Astrocyte (in vitro differentiated cells and primary cell): ENCODE measurements around the gene EXOC4. TPM values are rescaled to one million over a fixed set of nuclear protein-coding genes. Genes with fewer than 3 reads are reported as not detected.

Source experiments
- DNase-seq: peaks from one replicate; pipeline ENCODE4 v3.0.0-alpha.2; 2010; ENCODE audit warnings: low read depth
- FAIRE-seq: peaks from 2 replicates; lab custom pipeline; 2011; peaks lifted over from hg19 to GRCh38; lab: Jason Lieb, UNC
- H2AFZ ChIP-seq: 2 replicates; pipeline ENCODE4 v1.6.0; 2012; ENCODE audit warnings: low read depth, low read length, inconsistent platforms
- H3K27ac ChIP-seq: 2 replicates; pipeline ENCODE4 v1.5.1; 2011; ENCODE audit warnings: low read depth, low read length, inconsistent platforms
- H3K27me3 ChIP-seq: 2 replicates; pipeline ENCODE4 v1.6.0; 2011; ENCODE audit warnings: low read length, inconsistent platforms; ENCODE audit not compliant: insufficient read depth
- H3K36me3 ChIP-seq: 2 replicates; pipeline ENCODE4 v1.5.1; 2011; ENCODE audit warnings: low read length, inconsistent platforms; ENCODE audit not compliant: insufficient read depth
- H3K4me1 ChIP-seq: 2 replicates; pipeline ENCODE4 v1.5.1; 2011; ENCODE audit warnings: low read length, inconsistent platforms; ENCODE audit not compliant: insufficient read depth
- H3K4me2 ChIP-seq: 2 replicates; pipeline ENCODE4 v1.6.0; 2012; ENCODE audit warnings: low read length, inconsistent platforms
- H3K4me3 ChIP-seq: 2 replicates; pipeline ENCODE4 v1.5.1; 2011; ENCODE audit warnings: low read depth, mild to moderate bottlenecking, low read length, inconsistent platforms; ENCODE audit not compliant: insufficient read depth
- H3K79me2 ChIP-seq: 2 replicates; pipeline ENCODE4 v1.6.0; 2012; ENCODE audit warnings: mild to moderate bottlenecking, low read length, inconsistent platforms; ENCODE audit not compliant: insufficient read depth
- H3K9ac ChIP-seq: 2 replicates; pipeline ENCODE4 v1.6.0; 2012; ENCODE audit warnings: mild to moderate bottlenecking, low read length, inconsistent platforms
- H3K9me3 ChIP-seq: 2 replicates; pipeline ENCODE4 v1.5.1; 2012; ENCODE audit warnings: low read depth, mild to moderate bottlenecking, low read length, inconsistent platforms; ENCODE audit not compliant: insufficient read depth
- H4K20me1 ChIP-seq: 2 replicates; pipeline ENCODE4 v1.6.0; 2012; ENCODE audit warnings: low read length, inconsistent platforms; ENCODE audit not compliant: insufficient read depth
- H3K27ac Mint-ChIP-seq: one replicate; pipeline ENCODE4 v1.8.0; 2021; ENCODE audit warnings: mild to moderate bottlenecking, mixed read lengths; ENCODE audit not compliant: unreplicated experiment
- H3K27me3 Mint-ChIP-seq: one replicate; pipeline ENCODE4 v1.8.0; 2021; ENCODE audit warnings: low read depth, mixed read lengths; ENCODE audit not compliant: unreplicated experiment
- H3K36me3 Mint-ChIP-seq: one replicate; pipeline ENCODE4 v1.8.0; 2021; ENCODE audit warnings: low read depth, mixed read lengths; ENCODE audit not compliant: unreplicated experiment
- H3K4me1 Mint-ChIP-seq: one replicate; pipeline ENCODE4 v1.8.0; 2021; ENCODE audit warnings: low read depth, mixed read lengths; ENCODE audit not compliant: unreplicated experiment
- H3K4me3 Mint-ChIP-seq: one replicate; pipeline ENCODE4 v1.8.0; 2021; ENCODE audit warnings: mild to moderate bottlenecking, moderate library complexity, mixed read lengths; ENCODE audit not compliant: unreplicated experiment
- H3K9me3 Mint-ChIP-seq: one replicate; pipeline ENCODE4 v1.8.0; 2021; ENCODE audit warnings: mild to moderate bottlenecking, mixed read lengths; ENCODE audit not compliant: unreplicated experiment
- CTCF ChIP-seq: IDR thresholded peaks from 2 replicates; pipeline ENCODE4 v1.5.1; 2011; ENCODE audit warnings: low read depth, mild to moderate bottlenecking, inconsistent platforms, low read length, moderate library complexity; ENCODE audit not compliant: insufficient read depth
- EZH2 ChIP-seq: IDR thresholded peaks from 2 replicates; pipeline ENCODE4 v1.6.1; 2012; ENCODE audit warnings: mild to moderate bottlenecking, low read length, inconsistent platforms; ENCODE audit not compliant: insufficient read depth
- total RNA-seq: library from RNA; stranded (reverse); gene quantifications from 2 replicates; pipeline ENCODE4 v1.2.1, GENCODE V29; 2021

EXOC4 gene
- total RNA-seq, 1 donor from 2014 or later = 57.5 TPM

GRCh38 chr7:133650069-133650468, 397.2 kb downstream of the EXOC4 start:
- Histone ChIP-seq H3K36me3 (no peaks in the 10 kb centered on the region), H4K20me1 (no peaks in the 10 kb centered on the region), H3K27ac (no peak overlapping the region), H3K79me2 (no peaks in the 10 kb centered on the region), H3K9ac (no peak overlapping the region), H2AFZ (no peak overlapping the region), H3K4me3 (no peak overlapping the region), H3K27me3 (no peaks in the 10 kb centered on the region), H3K4me1 (no peaks in the 10 kb centered on the region), H3K9me3 (no peaks in the 10 kb centered on the region), H3K4me2 (no peak overlapping the region)
- H3K9me3 Mint-ChIP-seq = peaks cover 2% of the 10 kb centered on the region
- H3K27ac Mint-ChIP-seq = no peak overlapping the region
- H3K27me3 Mint-ChIP-seq = no peaks in the 10 kb centered on the region
- no peak overlapping the region for H3K4me3 Mint-ChIP-seq
- TF ChIP-seq CTCF (no peak), EZH2 (no peak)
- peak; percentile 67 for DNase-seq
- H3K4me1 Mint-ChIP-seq = peaks cover 21% of the 10 kb centered on the region
- H3K36me3 Mint-ChIP-seq = no peaks in the 10 kb centered on the region
- FAIRE-seq = no peak

- TF ChIP-seq CTCF (no peak), EZH2 (no peak)
- Histone ChIP-seq H3K79me2 (no peaks in the 10 kb centered on the region), H3K36me3 (no peaks in the 10 kb centered on the region), H3K4me1 (no peaks in the 10 kb centered on the region), H2AFZ (no peak overlapping the region), H3K4me3 (no peak overlapping the region), H3K9ac (no peak overlapping the region), H3K27me3 (no peaks in the 10 kb centered on the region), H3K4me2 (no peak overlapping the region), H3K9me3 (no peaks in the 10 kb centered on the region), H4K20me1 (no peaks in the 10 kb centered on the region), H3K27ac (no peak overlapping the region)
- Mint-ChIP-seq H3K9me3 (no peaks in the 10 kb centered on the region), H3K27ac (no peak overlapping the region), H3K4me3 (no peak overlapping the region), H3K36me3 (no peaks in the 10 kb centered on the region), H3K27me3 (no peaks in the 10 kb centered on the region), H3K4me1 (peaks cover 21% of the 10 kb centered on the region)
- FAIRE-seq (no peak), DNase-seq (no peak)
Measured at GRCh38 chr7:133650487-133651300, 397.8 kb downstream of the EXOC4 start.

- TF ChIP-seq EZH2 (no peak), CTCF (no peak)
- Histone ChIP-seq H3K9ac (no peak overlapping the region), H3K4me2 (no peak overlapping the region), H2AFZ (no peak overlapping the region), H4K20me1 (no peaks in the 10 kb centered on the region), H3K9me3 (no peaks in the 10 kb centered on the region), H3K4me3 (no peak overlapping the region), H3K36me3 (no peaks in the 10 kb centered on the region), H3K4me1 (no peaks in the 10 kb centered on the region), H3K27me3 (no peaks in the 10 kb centered on the region), H3K79me2 (no peaks in the 10 kb centered on the region), H3K27ac (no peak overlapping the region)
- Mint-ChIP-seq H3K27me3 (no peaks in the 10 kb centered on the region), H3K4me1 (peaks cover 21% of the 10 kb centered on the region), H3K27ac (no peak overlapping the region), H3K9me3 (no peaks in the 10 kb centered on the region), H3K4me3 (no peak overlapping the region), H3K36me3 (no peaks in the 10 kb centered on the region)
- FAIRE-seq (no peak), DNase-seq (no peak)
Measured at GRCh38 chr7:133652547-133652946, 399.7 kb downstream of the EXOC4 start.
